Anterior cingulate cortex (tissue), 58 donors: ENCODE data around the gene CNTNAP3B.
"Not testable (repeated sequence)": the region's sequence is repeated elsewhere in the genome, so short reads cannot be mapped to it uniquely, and the experiment has no call there.

Source experiments
- DNase-seq, 58 donors: peaks; one replicate each; lab custom pipeline; 2025; lab: John Stamatoyannopoulos, UW

CNTNAP3B gene

GRCh38 chr9:41980271-41980670 is 149.0 kb downstream of the CNTNAP3B start:
- not testable (repeated sequence) for DNase-seq

- not testable (repeated sequence) for DNase-seq
Measured at GRCh38 chr9:41977965-41978600, 151.1 kb downstream of the CNTNAP3B start.

DNA sequence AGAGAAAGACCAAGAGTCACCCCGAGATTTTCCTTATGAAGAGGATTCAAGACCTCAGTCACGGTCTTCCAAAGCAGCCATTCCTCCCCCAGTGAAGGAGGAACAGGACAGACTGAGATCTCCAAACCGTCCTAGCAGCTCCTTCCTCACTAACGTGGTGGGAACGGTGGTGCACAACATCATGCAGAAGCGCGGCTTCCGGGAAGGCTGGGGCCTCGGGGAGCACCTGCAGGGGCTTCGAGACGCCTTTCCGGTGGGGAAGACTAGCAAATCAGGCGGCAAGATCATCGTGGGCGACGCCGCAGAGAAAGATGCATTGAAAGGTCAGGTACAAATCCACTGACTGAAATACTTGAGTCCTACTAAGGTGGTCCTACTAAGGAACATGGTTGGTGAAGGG is 154.3 kb downstream of the CNTNAP3B start:
- not testable (repeated sequence) for DNase-seq

- not testable (repeated sequence) for DNase-seq
Measured at GRCh38 chr9:41953007-41953406, 176.2 kb downstream of the CNTNAP3B start.

GRCh38 chr9:41941738-41942137 is 187.5 kb downstream of the CNTNAP3B start:
- not testable (repeated sequence) for DNase-seq

GRCh38 chr9:41938143-41938542 is 191.1 kb downstream of the CNTNAP3B start:
- DNase-seq = not testable (repeated sequence)

GRCh38 chr9:41935727-41936126 is 193.5 kb downstream of the CNTNAP3B start:
- not testable (repeated sequence) for DNase-seq

DNA sequence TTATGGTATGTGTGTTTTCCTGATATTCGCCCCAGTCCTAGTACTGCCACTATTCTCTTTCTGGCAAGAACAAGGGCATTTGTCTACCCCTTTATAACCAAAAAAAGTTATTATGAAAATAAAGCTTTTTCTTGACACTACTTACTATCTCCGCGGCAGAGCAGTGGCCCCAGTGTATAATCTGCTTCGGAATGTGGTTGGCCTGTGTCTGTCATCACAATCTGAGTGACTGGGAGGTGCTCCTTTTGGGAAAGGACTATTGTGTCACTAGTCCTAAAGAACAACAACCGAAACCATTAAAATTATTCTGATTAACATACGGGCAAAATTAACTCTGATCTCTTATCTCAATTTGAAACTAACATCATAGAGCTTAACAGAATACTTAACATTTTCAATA is 200.1 kb downstream of the CNTNAP3B start:
- not testable (repeated sequence) for DNase-seq

GRCh38 chr9:41917374-41917773 is 211.9 kb downstream of the CNTNAP3B start:
- not testable (repeated sequence) for DNase-seq

DNA sequence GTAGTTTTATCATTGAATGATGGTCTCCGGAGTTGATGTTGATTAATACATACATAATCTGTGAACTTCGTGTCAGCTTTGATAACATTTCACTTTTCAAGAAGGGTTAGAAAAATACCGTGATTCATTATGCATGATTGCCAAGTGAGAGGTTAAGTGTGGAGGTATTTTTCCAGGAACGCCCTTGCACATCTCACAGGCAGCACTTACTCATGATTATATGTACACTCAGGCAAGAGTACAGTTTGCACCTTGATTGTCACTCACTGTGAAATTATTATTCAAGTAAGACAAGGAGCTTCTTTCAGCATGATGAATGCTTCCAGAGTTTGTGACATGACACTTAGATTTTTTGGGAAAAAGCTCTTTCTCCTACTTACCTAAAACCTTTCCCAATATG is 223.7 kb downstream of the CNTNAP3B start:
- DNase-seq = not testable (repeated sequence)

GRCh38 chr9:41902762-41903161 is 226.5 kb downstream of the CNTNAP3B start:
- DNase-seq = not testable (repeated sequence)

GRCh38 chr9:41898720-41899343 is 230.4 kb downstream of the CNTNAP3B start:
- DNase-seq = not testable (repeated sequence)

- DNase-seq = not testable (repeated sequence)
Measured at GRCh38 chr9:41874557-41874956, 254.7 kb downstream of the CNTNAP3B start.

- DNase-seq = not testable (repeated sequence)
Measured at GRCh38 chr9:41855422-41855821, 273.8 kb downstream of the CNTNAP3B start.

- DNase-seq = not testable (repeated sequence)
Measured at GRCh38 chr9:41851848-41852740, 277.1 kb downstream of the CNTNAP3B start.

DNA sequence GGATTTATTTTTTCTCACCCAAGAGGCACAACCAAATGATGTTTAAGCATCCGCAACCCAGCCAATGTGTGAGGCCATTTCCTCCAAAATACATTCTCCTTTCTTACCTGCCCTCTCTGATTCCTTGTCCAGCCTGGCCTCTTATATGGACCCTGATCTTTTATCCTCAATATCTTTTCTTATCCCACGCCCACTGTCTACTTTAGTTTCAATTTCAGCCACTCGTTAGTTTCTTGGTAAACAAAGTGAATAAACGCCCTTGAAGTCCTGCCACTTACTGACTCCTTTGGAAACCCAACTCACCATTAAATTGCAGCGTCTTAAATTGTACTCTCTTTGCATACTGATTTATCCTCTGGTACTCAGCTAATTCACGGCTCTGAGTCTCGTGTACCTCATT is 281.4 kb downstream of the CNTNAP3B start:
- DNase-seq = not testable (repeated sequence)
